OCI-LY1 (cell line): Measurements from ENCODE around the gene ERCC1.

Experiments
- CTCF ChIP-seq: fragments of 200-600 bp; sonication (generic), shearing (Covaris generic); IDR thresholded peaks from 2 replicates; pipeline ENCODE4 v1.5.1; 2017; ENCODE audit warnings: mild to moderate bottlenecking, antibody characterized with exemption, low read length, moderate library complexity, mixed read lengths
- EZH2 ChIP-seq: fragments of 200-600 bp; sonication (generic), shearing (Covaris generic); IDR thresholded peaks from 2 replicates; pipeline ENCODE4 v1.8.0; 2017; ENCODE audit warnings: borderline replicate concordance, mixed run types, mild to moderate bottlenecking, antibody characterized with exemption, low read length, moderate library complexity, mixed read lengths

GRCh38 chr19:45464274-45464673 lies 40.6 kb upstream of the ERCC1 start:
- no peak for TF ChIP-seq CTCF
- TF ChIP-seq EZH2: no peak
